Muscle layer of colon (tissue), 2 donors: ENCODE measurements around the gene SAYSD1.
A peak's percentile ranks its signal among the peaks of the same experiment; 100 is the strongest.

Experiments
- H3K27ac ChIP-seq: one replicate; pipeline ENCODE4 v1.7.0; 2013; ENCODE audit warnings: low read depth, mild to moderate bottlenecking, low read length, moderate library complexity
- H3K27me3 ChIP-seq, 2 donors: one replicate each; pipeline ENCODE4 v1.7.0; 2013; ENCODE audit warnings: low read length in 2 of 2, mild to moderate bottlenecking in 2 of 2; ENCODE audit not compliant: insufficient read depth in 2 of 2, control insufficient read depth in 1 of 2
- H3K36me3 ChIP-seq: one replicate; pipeline ENCODE4 v1.7.0; 2013; ENCODE audit warnings: mild to moderate bottlenecking, low read length; ENCODE audit not compliant: insufficient read depth
- H3K4me1 ChIP-seq: one replicate; pipeline ENCODE4 v1.7.0; 2013; ENCODE audit warnings: mild to moderate bottlenecking, low read length; ENCODE audit not compliant: insufficient read depth
- H3K4me3 ChIP-seq, 2 donors: one replicate each; pipeline ENCODE4 v1.7.0; 2013; ENCODE audit warnings: low read length in 2 of 2, low read depth in 1 of 2, mild to moderate bottlenecking in 1 of 2, moderate library complexity in 1 of 2
- H3K9ac ChIP-seq: one replicate; pipeline ENCODE4 v1.7.0; 2013; ENCODE audit warnings: low read length
- H3K9me3 ChIP-seq: one replicate; pipeline ENCODE4 v1.7.0; 2013; ENCODE audit warnings: mild to moderate bottlenecking, low read length
- donor health status: abdominal sarcoma.
- donor health status: Adenocarcinoma of cecum.

The SAYSD1 gene

GRCh38 chr6:39114704-39115599, at the start of gene SAYSD1:
Gene SAYSD1, minus strand, starts transcription at chr6:39115186. Its CDS starts 97 bp downstream, at chr6:39115089.
- peaks cover 7% of the 10 kb centered on the region for H3K4me1 ChIP-seq
- H3K9me3 ChIP-seq = no peaks in the 10 kb centered on the region
- no peaks in the 10 kb centered on the region for H3K36me3 ChIP-seq
- peak within 1 kb of the TSS; percentile 95 for H3K27ac ChIP-seq
- peak within 1 kb of the TSS; percentile 70 for H3K9ac ChIP-seq
- peak within 1 kb of the TSS; percentile 57 to 87 for H3K4me3 ChIP-seq
- no peaks in the 10 kb centered on the region for H3K27me3 ChIP-seq

- Histone ChIP-seq H3K27ac (no peak overlapping the region), H3K4me3 (no peak overlapping the region), H3K9ac (no peak overlapping the region), H3K4me1 (no peaks in the 10 kb centered on the region), H3K27me3 (no peaks in the 10 kb centered on the region), H3K9me3 (no peaks in the 10 kb centered on the region), H3K36me3 (no peaks in the 10 kb centered on the region)
Observed at GRCh38 chr6:39157511-39157910, 42.5 kb upstream of the SAYSD1 start.

- Histone ChIP-seq H3K4me1 (no peaks in the 10 kb centered on the region), H3K4me3 (no peak overlapping the region), H3K9me3 (no peaks in the 10 kb centered on the region), H3K27ac (no peak overlapping the region), H3K36me3 (no peaks in the 10 kb centered on the region), H3K9ac (no peak overlapping the region), H3K27me3 (no peaks in the 10 kb centered on the region)
Observed at GRCh38 chr6:39156801-39157200, 41.8 kb upstream of the SAYSD1 start.

GRCh38 chr6:39154705-39155104, 39.7 kb upstream of the SAYSD1 start:
- no peaks in the 10 kb centered on the region for H3K27me3 ChIP-seq
- no peaks in the 10 kb centered on the region for H3K36me3 ChIP-seq
- no peaks in the 10 kb centered on the region for H3K4me1 ChIP-seq
- no peak overlapping the region for H3K4me3 ChIP-seq
- H3K27ac ChIP-seq = no peak overlapping the region
- no peak overlapping the region for H3K9ac ChIP-seq
- no peaks in the 10 kb centered on the region for H3K9me3 ChIP-seq

- H3K9me3 ChIP-seq = no peaks in the 10 kb centered on the region
- H3K4me1 ChIP-seq = no peaks in the 10 kb centered on the region
- no peak overlapping the region for H3K27ac ChIP-seq
- H3K9ac ChIP-seq = no peak overlapping the region
- no peaks in the 10 kb centered on the region for H3K27me3 ChIP-seq
- H3K4me3 ChIP-seq = no peak overlapping the region
- H3K36me3 ChIP-seq = no peaks in the 10 kb centered on the region
Observed at GRCh38 chr6:39153766-39154397, 38.9 kb upstream of the SAYSD1 start.

GRCh38 chr6:39152262-39152661, 37.3 kb upstream of the SAYSD1 start:
- Histone ChIP-seq H3K27me3 (no peaks in the 10 kb centered on the region), H3K9ac (no peak overlapping the region), H3K9me3 (no peaks in the 10 kb centered on the region), H3K27ac (no peak overlapping the region), H3K4me3 (no peak overlapping the region), H3K36me3 (no peaks in the 10 kb centered on the region), H3K4me1 (no peaks in the 10 kb centered on the region)

- Histone ChIP-seq H3K27ac (no peak overlapping the region), H3K36me3 (no peaks in the 10 kb centered on the region), H3K9ac (no peak overlapping the region), H3K9me3 (no peaks in the 10 kb centered on the region), H3K27me3 (no peaks in the 10 kb centered on the region), H3K4me3 (no peak overlapping the region), H3K4me1 (no peaks in the 10 kb centered on the region)
Observed at GRCh38 chr6:39151211-39151610, 36.2 kb upstream of the SAYSD1 start.

- Histone ChIP-seq H3K27ac (no peak overlapping the region), H3K9ac (no peak overlapping the region), H3K9me3 (no peaks in the 10 kb centered on the region), H3K4me1 (no peaks in the 10 kb centered on the region), H3K36me3 (no peaks in the 10 kb centered on the region), H3K27me3 (peaks cover 0 to 3% of the 10 kb centered on the region in 2 donors), H3K4me3 (no peak overlapping the region)
Observed at GRCh38 chr6:39144481-39145173, 29.6 kb upstream of the SAYSD1 start.

- H3K9me3 ChIP-seq = no peaks in the 10 kb centered on the region
- no peaks in the 10 kb centered on the region for H3K36me3 ChIP-seq
- H3K4me3 ChIP-seq = no peak overlapping the region
- peaks cover 0 to 3% of the 10 kb centered on the region in 2 donors for H3K27me3 ChIP-seq
- no peak overlapping the region for H3K27ac ChIP-seq
- H3K4me1 ChIP-seq = no peaks in the 10 kb centered on the region
- H3K9ac ChIP-seq = no peak overlapping the region
Observed at GRCh38 chr6:39143238-39143930, 28.4 kb upstream of the SAYSD1 start.

- H3K27ac ChIP-seq = no peak overlapping the region
- H3K9ac ChIP-seq = no peak overlapping the region
- H3K27me3 ChIP-seq = peaks cover 0 to 3% of the 10 kb centered on the region in 2 donors
- H3K4me1 ChIP-seq = no peaks in the 10 kb centered on the region
- H3K36me3 ChIP-seq = no peaks in the 10 kb centered on the region
- no peak overlapping the region for H3K4me3 ChIP-seq
- H3K9me3 ChIP-seq = no peaks in the 10 kb centered on the region
Observed at GRCh38 chr6:39140556-39141167, 25.7 kb upstream of the SAYSD1 start.
